H1 (cell line): ENCODE data around the gene TCEANC2. TPM values are rescaled to one million over a fixed set of nuclear protein-coding genes. Genes with fewer than 3 reads are reported as not detected.

Experiments
- CTCF ChIA-PET: fragments of 300-600 bp; sonication (Branson Sonifier 250); formaldehyde crosslinking; loops from one replicate; lab custom pipeline; 2021; ENCODE audit not compliant: partially characterized antibody; lab: Charles Lee
- POLR2A ChIA-PET: fragments of 300-600 bp; sonication (Branson Sonifier 250); formaldehyde crosslinking; loops from one replicate; lab custom pipeline; 2021; ENCODE audit warnings: inconsistent platforms; ENCODE audit not compliant: partially characterized antibody; lab: Charles Lee
- DNase-seq, 2 experiments: peaks; one replicate each; pipeline versions ENCODE4 v3.0.0 to v3.0.0-alpha.2; 2010 to 2022; ENCODE audit warnings: low spot score in 2 of 2, low read depth in 1 of 2, mixed read lengths in 1 of 2
- FAIRE-seq: peaks from 2 replicates; lab custom pipeline; 2011; peaks lifted over from hg19 to GRCh38; lab: Jason Lieb, UNC
- H2AFZ ChIP-seq: 2 replicates; pipeline ENCODE4 v1.8.1; 2012; ENCODE audit warnings: low read length, inconsistent platforms
- H2AK5ac ChIP-seq: 2 replicates; pipeline ENCODE4 v1.6.1; 2013; ENCODE audit warnings: low read depth, low read length
- H2BK120ac ChIP-seq: replicated peaks from 2 replicates; pipeline ENCODE3; 2013; ENCODE audit warnings: low read depth, low read length, inconsistent platforms
- H2BK12ac ChIP-seq: 2 replicates; pipeline ENCODE4 v1.6.1; 2013; ENCODE audit warnings: low read depth, low read length
- H2BK15ac ChIP-seq: 2 replicates; pipeline ENCODE4 v1.6.1; 2013; ENCODE audit warnings: low read length
- H2BK20ac ChIP-seq: 2 replicates; pipeline ENCODE4 v1.6.1; 2013; ENCODE audit warnings: low read length
- H2BK5ac ChIP-seq: 2 replicates; pipeline ENCODE4 v1.6.1; 2013; ENCODE audit warnings: low read depth, low read length
- H3K14ac ChIP-seq: 2 replicates; pipeline ENCODE4 v1.6.1; 2013; ENCODE audit warnings: inconsistent platforms; ENCODE audit not compliant: insufficient read length
- H3K18ac ChIP-seq: 2 replicates; pipeline ENCODE4 v1.6.1; 2013; ENCODE audit warnings: low read length; ENCODE audit errors: extremely low read depth
- H3K23ac ChIP-seq: 2 replicates; pipeline ENCODE4 v1.6.1; 2013; ENCODE audit warnings: inconsistent platforms; ENCODE audit not compliant: insufficient read length
- H3K23me2 ChIP-seq: 2 replicates; pipeline ENCODE4 v1.6.1; 2013; ENCODE audit warnings: low read depth, low read length
- H3K27ac ChIP-seq: 2 replicates; pipeline ENCODE4 v1.6.1; 2011; ENCODE audit warnings: low read depth, low read length, inconsistent platforms
- H3K27me3 ChIP-seq, 4 experiments: replicated peaks in 1 of 4; 1 replicate in 1 of 4; 2 replicates in 3 of 4; pipeline versions ENCODE4 v1.6.1 to v1.8.1; 2011 to 2013; ENCODE audit warnings: low read length in 3 of 4, mild to moderate bottlenecking in 3 of 4, inconsistent platforms in 2 of 4, mixed read lengths in 2 of 4, moderate library complexity in 1 of 4; ENCODE audit not compliant: control insufficient read depth in 3 of 4, insufficient read depth in 3 of 4; ENCODE audit errors: extremely low read depth in 1 of 4
- H3K36me3 ChIP-seq, 4 experiments: 2 replicates each; pipeline versions ENCODE4 v1.6.1 to v1.8.1; 2011 to 2013; ENCODE audit warnings: mild to moderate bottlenecking in 4 of 4, low read length in 3 of 4, moderate library complexity in 2 of 4, control low read depth in 1 of 4, inconsistent platforms in 1 of 4; ENCODE audit not compliant: insufficient read depth in 4 of 4, control insufficient read depth in 2 of 4
- H3K4ac ChIP-seq: replicated peaks from 2 replicates; pipeline ENCODE3; 2013; ENCODE audit warnings: low read length, low read depth, mixed read lengths, inconsistent platforms; ENCODE audit not compliant: insufficient read length
- H3K4me1 ChIP-seq, 4 experiments: replicated peaks in 1 of 4; 1 replicate in 1 of 4; 2 replicates in 3 of 4; pipeline versions ENCODE4 v1.6.1 to v1.8.1; 2011 to 2013; ENCODE audit warnings: low read length in 3 of 4, inconsistent platforms in 2 of 4, mixed read lengths in 1 of 4; ENCODE audit not compliant: insufficient read depth in 4 of 4, control insufficient read depth in 3 of 4
- H3K4me2 ChIP-seq, 2 experiments: 2 replicates each; pipeline versions ENCODE4 v1.6.1 to v1.8.1; 2011 to 2013; ENCODE audit warnings: low read depth in 2 of 2, low read length in 2 of 2, control low read depth in 1 of 2, inconsistent platforms in 1 of 2, mild to moderate bottlenecking in 1 of 2; ENCODE audit not compliant: insufficient read depth in 1 of 2
- H3K4me3 ChIP-seq, 4 experiments: fragments of 200-600, 300-600 bp in 1 of 4; sonication (generic), shearing (Covaris generic), sonication (Bioruptor Twin) in 1 of 4; 2 replicates each; pipeline versions ENCODE4 v1.5.1 to v1.8.1; 2011 to 2016; ENCODE audit warnings: low read length in 4 of 4, low read depth in 3 of 4, control low read depth in 2 of 4, inconsistent platforms in 2 of 4, mild to moderate bottlenecking in 2 of 4, mixed read lengths in 1 of 4, moderate library complexity in 1 of 4; ENCODE audit not compliant: insufficient read depth in 2 of 4; ENCODE audit errors: extremely low read depth in 1 of 4
- H3K56ac ChIP-seq: replicated peaks from 2 replicates; pipeline ENCODE3; 2013; ENCODE audit warnings: low read depth, mild to moderate bottlenecking, mixed read lengths, low read length, inconsistent platforms; ENCODE audit not compliant: insufficient read length
- H3K79me1 ChIP-seq: 2 replicates; pipeline ENCODE4 v1.6.1; 2013; ENCODE audit warnings: low read depth, low read length, control low read depth
- H3K79me2 ChIP-seq, 2 experiments: 2 replicates each; pipeline versions ENCODE4 v1.6.1 to v1.8.1; 2012 to 2013; ENCODE audit warnings: low read length in 2 of 2, mild to moderate bottlenecking in 2 of 2, inconsistent platforms in 1 of 2; ENCODE audit not compliant: insufficient read depth in 2 of 2, control insufficient read depth in 1 of 2
- H3K9ac ChIP-seq, 4 experiments: replicated peaks in 1 of 4; 1 replicate in 1 of 4; 2 replicates in 3 of 4; pipeline versions ENCODE4 v1.6.1 to v1.8.1; 2011 to 2013; ENCODE audit warnings: low read depth in 3 of 4, low read length in 3 of 4, control low read depth in 2 of 4, mild to moderate bottlenecking in 2 of 4, moderate library complexity in 2 of 4, inconsistent platforms in 1 of 4; ENCODE audit errors: extremely low read depth in 1 of 4
- H3K9me3 ChIP-seq, 2 experiments: 2 replicates each; pipeline versions ENCODE4 v1.6.1 to v1.8.1; 2012 to 2013; ENCODE audit warnings: mild to moderate bottlenecking in 2 of 2, moderate library complexity in 2 of 2, control low read depth in 1 of 2, inconsistent platforms in 1 of 2, low read depth in 1 of 2, low read length in 1 of 2, mixed read lengths in 1 of 2; ENCODE audit not compliant: insufficient read depth in 2 of 2
- H4K20me1 ChIP-seq, 2 experiments: replicated peaks in 1 of 2; 2 replicates each; pipeline versions ENCODE3 to v1.8.1; 2011 to 2013; ENCODE audit warnings: inconsistent platforms in 2 of 2, low read length in 2 of 2, mild to moderate bottlenecking in 1 of 2; ENCODE audit not compliant: insufficient read depth in 2 of 2, control insufficient read depth in 1 of 2
- H4K5ac ChIP-seq: 2 replicates; pipeline ENCODE4 v1.6.1; 2013; ENCODE audit warnings: low read length, low read depth, mixed read lengths, inconsistent platforms; ENCODE audit not compliant: insufficient read length
- H4K8ac ChIP-seq: 2 replicates; pipeline ENCODE4 v1.8.0; 2013; ENCODE audit warnings: mild to moderate bottlenecking, moderate library complexity, low read length, inconsistent platforms; ENCODE audit not compliant: insufficient read depth; ENCODE audit errors: extremely low read depth
- H4K91ac ChIP-seq: replicated peaks from 2 replicates; pipeline ENCODE3; 2013; ENCODE audit warnings: low read length, mixed read lengths, inconsistent platforms; ENCODE audit not compliant: insufficient read length
- HDAC2 ChIP-seq, 2 experiments: fragments of 300-600 bp in 1 of 2; sonication (generic) in 1 of 2; IDR thresholded peaks; 2 replicates each; pipeline ENCODE4 v1.6.1; 2011 to 2012; ENCODE audit warnings: low read depth in 2 of 2, low read length in 2 of 2, mild to moderate bottlenecking in 2 of 2, moderate library complexity in 2 of 2, borderline replicate concordance in 1 of 2, inconsistent platforms in 1 of 2
- HDAC6 ChIP-seq: IDR thresholded peaks from one replicate; pipeline ENCODE4 v1.7.1; 2012; ENCODE audit warnings: low read depth, mild to moderate bottlenecking, inconsistent platforms, low read length, moderate library complexity
- POU5F1 ChIP-seq: IDR thresholded peaks from 2 replicates; pipeline ENCODE4 v1.6.1; 2011; ENCODE audit warnings: low read depth, mild to moderate bottlenecking, low read length, moderate library complexity
- WGBS, 2 experiments: shearing (Covaris generic) in 1 of 2; methylation state at CpG; one replicate each; pipeline versions ENCODE4 v1.1.6 to v1.1.7; 2013 to 2015; ENCODE audit warnings: low lambda C conversion rate in 2 of 2, mixed read lengths in 2 of 2, inconsistent platforms in 1 of 2, low coverage in 1 of 2, missing lambda C conversion rate in 1 of 2; ENCODE audit not compliant: insufficient replicate concordance in 2 of 2, insufficient coverage in 1 of 2, insufficient read length in 1 of 2; ENCODE audit errors: extremely low coverage in 1 of 2, missing lambda C conversion rate in 1 of 2; 5-methylcytosine and 5-hydroxymethylcytosine counted together
- polyA plus RNA-seq, 7 experiments: library from polyadenylated mRNA; depleted of rRNA in 3 of 7; stranded (reverse) in 5 of 7; unstranded in 2 of 7; fragments of >200 nt in 5 of 7; fragments of 200-250 nt in 2 of 7; gene quantifications; 1 replicate in 5 of 7; 2 replicates in 1 of 7; 4 replicates in 1 of 7; pipeline versions ENCODE4 v1.2.1 to v1.2.3, GENCODE V29; 2011 to 2013; ENCODE audit warnings: missing spikeins in 2 of 7, mixed read lengths in 2 of 7
- total RNA-seq: library from RNA; stranded (reverse); fragmentation: NEBNext Ultra II Directional; extraction: Animal tissue kit (Norgen Biotek cat#: 25700); gene quantifications from 2 replicates; pipeline ENCODE4 v1.2.1, GENCODE V29; 2021

The TCEANC2 gene
- total and polyA plus RNA-seq, 2 of the 8 experiments (the other 6 are each of a cell fraction or from before 2014, with no cell fraction given), result 4.2 to 8.2 TPM

- no peak overlapping the region for H3K9ac ChIP-seq
- no peak overlapping the region for H4K5ac ChIP-seq
- no peak overlapping the region for H3K4me3 ChIP-seq
- H2BK120ac ChIP-seq, result no peak overlapping the region
- no peak overlapping the region for H2AFZ ChIP-seq
- no peak overlapping the region for H3K56ac ChIP-seq
- H3K27ac ChIP-seq, result no peak overlapping the region
- FAIRE-seq (no peak), DNase-seq (no peak)
- H3K4ac ChIP-seq, result no peak overlapping the region
- no peaks in the 10 kb centered on the region for H3K27me3 ChIP-seq
- H2AK5ac ChIP-seq, result no peak overlapping the region
- no peak overlapping the region for H2BK5ac ChIP-seq
- H3K36me3 ChIP-seq, result no peaks in the 10 kb centered on the region
- no peaks in the 10 kb centered on the region for H3K79me2 ChIP-seq
- H3K23ac ChIP-seq, result no peak overlapping the region
- H3K23me2 ChIP-seq, result no peaks in the 10 kb centered on the region; the same call in 1 of the 2 replicates
- H4K20me1 ChIP-seq, result no peaks in the 10 kb centered on the region
- H3K4me1 ChIP-seq, result no peaks in the 10 kb centered on the region; a peak in 2 of 7 replicates
- H2BK20ac ChIP-seq, result no peak overlapping the region
- H3K18ac ChIP-seq, result no peak overlapping the region
- 97% methylated on average over 5 of the region's 5 CpGs; no CpG with 5 or more reads in 1 of the 2 experiments for WGBS, 2 experiments
- H3K14ac ChIP-seq, result no peak overlapping the region
- H4K91ac ChIP-seq, result no peak overlapping the region
- no peak overlapping the region; the same call in 1 of the 2 replicates for H4K8ac ChIP-seq
- POLR2A ChIA-PET, result no interaction called here
- no peaks in the 10 kb centered on the region; the same call in 1 of the 2 replicates for H3K79me1 ChIP-seq
- H3K9me3 ChIP-seq, result no peaks in the 10 kb centered on the region
- no peak overlapping the region for H2BK15ac ChIP-seq
- H2BK12ac ChIP-seq, result 0 out of 2 replicates have a peak overlapping the region, but pooled peaks have one; percentile 43
- H3K4me2 ChIP-seq, result no peak overlapping the region
- CTCF ChIA-PET, result interaction anchor here (1.0 to 2.0 kb wide), 3 partner anchors 12 to 30 kb away, joined by 3 to 6 read pairs (median 3); no protein-coding TSS in a partner anchor
- TF ChIP-seq POU5F1 (no peak), HDAC6 (no peak), HDAC2 (IDR thresholded peaks at IDR 0.05; ENCODE audit: borderline replicate concordance in 1 of 2, low read depth in 2 of 2, low read length in 2 of 2) (no peak)
These were observed 97.6 kb downstream of the TCEANC2 start for GRCh38 chr1:54151013-54151412.
